HepG2 (cell line): ENCODE results near the gene CYP2C8. TPM values are rescaled to one million over a fixed set of nuclear protein-coding genes. Genes with fewer than 3 reads are reported as not detected.

Experiments used
- AHDC1 ChIP-seq: sonication (generic); formaldehyde crosslinking; IDR thresholded peaks from 2 replicates; pipeline ENCODE4 v1.5.1; 2020; ENCODE audit warnings: mild to moderate bottlenecking, missing genetic modification reagents, borderline replicate concordance
- BCL6 ChIP-seq: IDR thresholded peaks from 2 replicates; pipeline ENCODE4 v1.6.1; 2016; ENCODE audit warnings: missing genetic modification reagents, missing compliant biosample characterization
- EP300 ChIP-seq, 3 experiments: sonication (generic) in 1 of 3; formaldehyde crosslinking in 1 of 3; IDR thresholded peaks; 2 replicates each; pipeline versions ENCODE4 v1.5.1 to v1.6.1; 2011 to 2020; ENCODE audit warnings: low read depth in 2 of 3, low read length in 2 of 3, borderline replicate concordance in 1 of 3, improper control_type of control experiment in 1 of 3, mild to moderate bottlenecking in 1 of 3, missing genetic modification reagents in 1 of 3, moderate library complexity in 1 of 3
- FOXK2 ChIP-seq: fragments of 450-650 bp; IDR thresholded peaks from 2 replicates; pipeline ENCODE4 v1.6.1; 2016
- FOXO1 ChIP-seq: sonication (generic); formaldehyde crosslinking; IDR thresholded peaks from 2 replicates; pipeline ENCODE4 v1.4.0; 2020; ENCODE audit warnings: missing genetic modification reagents
- GATA4 ChIP-seq: sonication (generic); IDR thresholded peaks from 2 replicates; pipeline ENCODE4 v1.6.1; 2016; ENCODE audit warnings: antibody characterized with exemption, low read depth, borderline replicate concordance
- HMG20A ChIP-seq: IDR thresholded peaks from 2 replicates; pipeline ENCODE4 v1.6.1; 2016; ENCODE audit warnings: borderline replicate concordance
- HNF4G ChIP-seq, 2 experiments: sonication (generic) in 1 of 2; formaldehyde crosslinking in 1 of 2; IDR thresholded peaks; 2 replicates each; pipeline versions ENCODE4 v1.4.0 to v1.6.1; 2011 to 2020; ENCODE audit warnings: borderline replicate concordance in 2 of 2, low read depth in 2 of 2, mild to moderate bottlenecking in 2 of 2, low read length in 1 of 2, missing genetic modification reagents in 1 of 2, moderate library complexity in 1 of 2
- KDM6A ChIP-seq: IDR thresholded peaks from 2 replicates; pipeline ENCODE4 v1.6.1; 2016; ENCODE audit warnings: low read depth
- MED8 ChIP-seq: sonication (generic); formaldehyde crosslinking; IDR thresholded peaks from 2 replicates; pipeline ENCODE4 v1.8.1; 2023; ENCODE audit warnings: mild to moderate bottlenecking, missing genetic modification reagents; ENCODE audit not compliant: insufficient replicate concordance
- MEIS1 ChIP-seq: sonication (generic); formaldehyde crosslinking; IDR thresholded peaks from 2 replicates; pipeline ENCODE4 v1.9.0; 2021; ENCODE audit warnings: mild to moderate bottlenecking, missing genetic modification reagents, moderate library complexity, borderline replicate concordance
- MZF1 ChIP-seq: sonication (generic); formaldehyde crosslinking; IDR thresholded peaks from 2 replicates; pipeline ENCODE4 v1.8.1; 2023; ENCODE audit warnings: mild to moderate bottlenecking, missing genetic modification reagents, borderline replicate concordance
- ONECUT2 ChIP-seq: sonication (generic); formaldehyde crosslinking; IDR thresholded peaks from 2 replicates; pipeline ENCODE4 v1.4.0; 2020; ENCODE audit warnings: missing genetic modification reagents
- POGZ ChIP-seq: sonication (generic); formaldehyde crosslinking; IDR thresholded peaks from 2 replicates; pipeline ENCODE4 v1.4.0; 2020; ENCODE audit warnings: mild to moderate bottlenecking, missing genetic modification reagents
- SOX13 ChIP-seq, 3 experiments: fragments of 450-650 bp in 1 of 3; sonication (generic) in 1 of 3; formaldehyde crosslinking in 1 of 3; IDR thresholded peaks in 2 of 3; conservative IDR thresholded peaks in 1 of 3; 2 replicates each; pipeline versions ENCODE4 v1.5.0 to v1.6.1; 2016 to 2020; ENCODE audit warnings: antibody characterized with exemption in 1 of 3, mild to moderate bottlenecking in 1 of 3, missing compliant biosample characterization in 1 of 3, missing genetic modification reagents in 1 of 3, moderate library complexity in 1 of 3
- SOX5 ChIP-seq: IDR thresholded peaks from 2 replicates; pipeline ENCODE4 v1.6.1; 2016; ENCODE audit warnings: borderline replicate concordance
- ZBTB2 ChIP-seq: sonication (generic); formaldehyde crosslinking; IDR thresholded peaks from 2 replicates; pipeline ENCODE4 v1.8.0; 2022; ENCODE audit warnings: low read depth, missing genetic modification reagents
- ZBTB7A ChIP-seq: sonication (generic); formaldehyde crosslinking; IDR thresholded peaks from 2 replicates; pipeline ENCODE4 v1.8.0; 2022; ENCODE audit warnings: mild to moderate bottlenecking, missing genetic modification reagents
- ZNF282 ChIP-seq: fragments of 450-650 bp; IDR thresholded peaks from 2 replicates; pipeline ENCODE4 v1.6.1; 2018; ENCODE audit not compliant: partially characterized antibody
- ZNF33A ChIP-seq: sonication (generic); formaldehyde crosslinking; IDR thresholded peaks from 2 replicates; pipeline ENCODE4 v1.5.1; 2020; ENCODE audit warnings: missing genetic modification reagents, mild to moderate bottlenecking, moderate library complexity, borderline replicate concordance
- ZNF615 ChIP-seq: sonication (generic); formaldehyde crosslinking; IDR thresholded peaks from 2 replicates; pipeline ENCODE4 v1.5.0; 2020; ENCODE audit warnings: mild to moderate bottlenecking, missing genetic modification reagents, borderline replicate concordance
- ZSCAN20 ChIP-seq: sonication (generic); formaldehyde crosslinking; IDR thresholded peaks from 2 replicates; pipeline ENCODE4 v1.4.0; 2020; ENCODE audit warnings: missing genetic modification reagents, mild to moderate bottlenecking, borderline replicate concordance
- ZSCAN25 ChIP-seq: sonication (generic); formaldehyde crosslinking; IDR thresholded peaks from 2 replicates; pipeline ENCODE4 v1.8.0; 2022; ENCODE audit warnings: mild to moderate bottlenecking, missing genetic modification reagents
- polyA plus RNA-seq, 8 experiments: library from polyadenylated mRNA; depleted of rRNA in 3 of 8; stranded (reverse) in 7 of 8; unstranded in 1 of 8; fragments of >200 nt; fragmentation: Illumina TruSeq in 4 of 8; extraction: Trizol in 4 of 8; gene quantifications; 2 replicates each; pipeline versions ENCODE4 v1.2.1 to v1.2.3, GENCODE V29; 2011 to 2016; ENCODE audit warnings: low read depth in 4 of 8, missing spikeins in 1 of 8, mixed read lengths in 1 of 8; ENCODE audit not compliant: insufficient read depth in 1 of 8
- total RNA-seq, 5 experiments: library from RNA; depleted of rRNA; stranded (reverse); fragments of >200 nt; fragmentation: Illumina TruSeq; extraction: Trizol; gene quantifications; 2 replicates each; pipeline ENCODE4 v1.2.3, GENCODE V29; 2016; ENCODE audit warnings: low read depth in 1 of 5

Gene CYP2C8
- total and polyA plus RNA-seq, 2 of the 13 experiments (the other 11 are each of a cell fraction or from before 2014, with no cell fraction given): 0.09 to 0.15 TPM

GRCh38 chr10:95097805-95098204 is 28.5 kb upstream of the CYP2C8 start (continued):
- TF ChIP-seq MZF1 (CRISPR knock-in tag) (no peak), GATA4 (no peak), ZSCAN25 (no peak), BCL6 (0 out of 2 replicates have a peak, but pooled peaks have one; percentile 18), AHDC1 (CRISPR knock-in tag) (0 out of 2 replicates have a peak, but pooled peaks have one; percentile 38), HNF4G (IDR thresholded peaks at IDR 0.05; ENCODE audit: borderline replicate concordance, low read depth, low read length) (peak; percentile 73), HNF4G (CRISPR knock-in tag; IDR thresholded peaks at IDR 0.05; ENCODE audit: borderline replicate concordance, low read depth) (peak; percentile 79; the same call in 1 of the 2 replicates), EP300 (IDR thresholded peaks at IDR 0.05; ENCODE audit: low read depth in 2 of 2, low read length in 2 of 2) (peak in 1 of 2 experiments; percentile 43; a peak in 1 of 4 replicates), EP300 (CRISPR knock-in tag; IDR thresholded peaks at IDR 0.05; ENCODE audit: borderline replicate concordance) (no peak), MEIS1 (no peak), ZBTB2 (CRISPR knock-in tag) (no peak), SOX5 (CRISPR knock-in tag) (0 out of 2 replicates have a peak, but pooled peaks have one; percentile 26), ONECUT2 (CRISPR knock-in tag) (no peak), MED8 (CRISPR knock-in tag) (no peak), ZNF33A (CRISPR knock-in tag) (no peak), SOX13 (IDR thresholded peaks at IDR 0.05) (no peak), SOX13 (CRISPR knock-in tag; conservative IDR thresholded peaks at IDR 0.05 in 1 of 2, IDR thresholded peaks at IDR 0.05 in 1 of 2) (peak in 1 of 2 experiments; percentile 29; a peak in 1 of 4 replicates), KDM6A (CRISPR knock-in tag) (peak; percentile 27; the same call in 1 of the 2 replicates), FOXK2 (no peak), ZNF282 (no peak), ZSCAN20 (no peak), HMG20A (CRISPR knock-in tag) (peak; percentile 33; the same call in 1 of the 2 replicates), ZBTB7A (CRISPR knock-in tag) (no peak), FOXO1 (peak; percentile 78; the same call in 1 of the 2 replicates), ZNF615 (CRISPR knock-in tag) (no peak), POGZ (CRISPR knock-in tag) (peak; percentile 42; the same call in 1 of the 2 replicates)
